ENCODE measurements around the gene CHRM5.

CHRM5 gene

GRCh38 chr15:33946152-33946551, 22.1 kb upstream of the CHRM5 start:
- no peak overlapping the region for H3K4me3 ChIP-seq (ENCODE audit: low read length)
- TF ChIP-seq CTCF (IDR thresholded peaks at IDR 0.05; ENCODE audit: insufficient read depth, low read depth, low read length, missing control alignments) = no peak
- DNase-seq (ENCODE audit: low read depth) = no peak

- no peak for TF ChIP-seq CTCF (IDR thresholded peaks at IDR 0.05; ENCODE audit: insufficient read depth, low read depth, low read length, missing control alignments)
- no peak for DNase-seq (ENCODE audit: low read depth)
- no peak overlapping the region for H3K4me3 ChIP-seq (ENCODE audit: low read length)
Observed at GRCh38 chr15:33955945-33956344, 12.4 kb upstream of the CHRM5 start.

- TF ChIP-seq CTCF (IDR thresholded peaks at IDR 0.05; ENCODE audit: insufficient read depth, low read depth, low read length, missing control alignments) = no peak
- H3K4me3 ChIP-seq (ENCODE audit: low read length) = no peak overlapping the region
- no peak for DNase-seq (ENCODE audit: low read depth)
Observed at GRCh38 chr15:33956397-33956796, 11.9 kb upstream of the CHRM5 start.

- no peak overlapping the region for H3K4me3 ChIP-seq (ENCODE audit: low read length)
- no peak for TF ChIP-seq CTCF (IDR thresholded peaks at IDR 0.05; ENCODE audit: insufficient read depth, low read depth, low read length, missing control alignments)
- DNase-seq (ENCODE audit: low read depth) = no peak
Observed at GRCh38 chr15:33959844-33960548, 8.3 kb upstream of the CHRM5 start.

- no peak for TF ChIP-seq CTCF (IDR thresholded peaks at IDR 0.05; ENCODE audit: insufficient read depth, low read depth, low read length, missing control alignments)
- no peak for DNase-seq (ENCODE audit: low read depth)
- no peak overlapping the region for H3K4me3 ChIP-seq (ENCODE audit: low read length)
Observed at GRCh38 chr15:33960549-33960935, 7.8 kb upstream of the CHRM5 start.

GRCh38 chr15:33963831-33964664, 4.2 kb upstream of the CHRM5 start:
- no peak overlapping the region for H3K4me3 ChIP-seq (ENCODE audit: low read length)
- peak; percentile 62 for TF ChIP-seq CTCF (IDR thresholded peaks at IDR 0.05; ENCODE audit: insufficient read depth, low read depth, low read length, missing control alignments)
- DNase-seq (ENCODE audit: low read depth) = peak; percentile 56
